Inflammatory macrophage treated with lipopolysaccharide for 1 hour (primary cell): ENCODE measurements around the gene SPOCK1.

Experiments used
- DNase-seq, 2 donors: peaks; one replicate each; pipeline ENCODE4 v3.0.0-alpha.2; 2020 to 2022

The SPOCK1 gene

GRCh38 chr5:137096149-137097103, 402.7 kb downstream of the SPOCK1 start:
- DNase-seq, result no peak

GRCh38 chr5:137095597-137095996, 403.5 kb downstream of the SPOCK1 start:
- DNase-seq, result no peak

GRCh38 chr5:137092831-137093230, 406.3 kb downstream of the SPOCK1 start:
- DNase-seq, result no peak

GRCh38 chr5:137091472-137091871, 407.7 kb downstream of the SPOCK1 start:
- no peak for DNase-seq

- no peak for DNase-seq
Measured at GRCh38 chr5:137090721-137091120, 408.4 kb downstream of the SPOCK1 start.

- DNase-seq, result no peak
Measured at GRCh38 chr5:137090151-137090550, 409.0 kb downstream of the SPOCK1 start.

GRCh38 chr5:137088175-137088574, 411.0 kb downstream of the SPOCK1 start:
- no peak for DNase-seq

GRCh38 chr5:137086342-137086741, 412.8 kb downstream of the SPOCK1 start:
- no peak for DNase-seq

GRCh38 chr5:137085206-137085605, 413.9 kb downstream of the SPOCK1 start:
- DNase-seq, result no peak

GRCh38 chr5:137084016-137084415, 415.1 kb downstream of the SPOCK1 start:
- no peak for DNase-seq

- DNase-seq, result no peak
Measured at GRCh38 chr5:137082951-137083350, 416.2 kb downstream of the SPOCK1 start.

GRCh38 chr5:137078171-137078665, 420.9 kb downstream of the SPOCK1 start:
- DNase-seq, result no peak

GRCh38 chr5:137075163-137075970, 423.8 kb downstream of the SPOCK1 start:
- peak; percentile 1 for DNase-seq

- no peak for DNase-seq
Measured at GRCh38 chr5:137073189-137073588, 425.9 kb downstream of the SPOCK1 start.

- DNase-seq, result no peak
Measured at GRCh38 chr5:137072361-137073115, 426.6 kb downstream of the SPOCK1 start.

- DNase-seq, result no peak
Measured at GRCh38 chr5:137071931-137072330, 427.2 kb downstream of the SPOCK1 start.

- DNase-seq, result no peak
Measured at GRCh38 chr5:137071526-137071925, 427.6 kb downstream of the SPOCK1 start.

GRCh38 chr5:137070521-137070920, 428.6 kb downstream of the SPOCK1 start:
- no peak for DNase-seq

GRCh38 chr5:137069358-137069757, 429.8 kb downstream of the SPOCK1 start:
- no peak for DNase-seq

GRCh38 chr5:137061382-137061781, 437.7 kb downstream of the SPOCK1 start:
- DNase-seq, result no peak

- no peak for DNase-seq
Measured at GRCh38 chr5:137058089-137058488, 441.0 kb downstream of the SPOCK1 start.

- DNase-seq, result no peak
Measured at GRCh38 chr5:137056676-137057075, 442.4 kb downstream of the SPOCK1 start.
